ENCODE measurements around the gene ABCA2.
"Not testable (repeated sequence)": the region's sequence is repeated elsewhere in the genome, so short reads cannot be mapped to it uniquely, and the experiment has no call there.

The ABCA2 gene

DNA sequence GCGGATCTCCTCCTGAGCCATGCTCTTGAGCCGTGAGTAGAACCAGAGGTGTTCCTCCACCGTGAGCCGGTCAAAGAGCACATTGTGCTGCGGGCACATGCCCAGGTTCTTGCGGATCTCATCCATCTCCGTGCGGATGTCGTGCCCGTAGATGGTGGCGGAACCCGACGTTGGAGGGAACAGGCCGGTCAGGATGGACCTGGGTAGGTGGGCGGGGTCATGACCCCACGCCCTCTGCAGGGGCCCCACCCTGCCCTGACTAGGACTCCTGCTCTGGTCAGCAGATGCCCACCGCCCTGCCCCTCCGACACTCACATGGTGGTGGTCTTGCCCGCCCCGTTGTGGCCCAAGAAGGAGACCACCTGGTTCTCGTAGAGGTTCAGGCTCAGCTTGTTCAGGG is 12.1 kb downstream of the ABCA2 start:
- no peak for DNase-seq (ENCODE audit: low read depth in 2 of 2)

- DNase-seq (ENCODE audit: low read depth in 2 of 2) = no peak
Measured at GRCh38 chr9:137015540-137015930, 12.5 kb downstream of the ABCA2 start.

GRCh38 chr9:137014776-137015539 is 13.1 kb downstream of the ABCA2 start:
- DNase-seq (ENCODE audit: low read depth in 2 of 2) = no peak

DNA sequence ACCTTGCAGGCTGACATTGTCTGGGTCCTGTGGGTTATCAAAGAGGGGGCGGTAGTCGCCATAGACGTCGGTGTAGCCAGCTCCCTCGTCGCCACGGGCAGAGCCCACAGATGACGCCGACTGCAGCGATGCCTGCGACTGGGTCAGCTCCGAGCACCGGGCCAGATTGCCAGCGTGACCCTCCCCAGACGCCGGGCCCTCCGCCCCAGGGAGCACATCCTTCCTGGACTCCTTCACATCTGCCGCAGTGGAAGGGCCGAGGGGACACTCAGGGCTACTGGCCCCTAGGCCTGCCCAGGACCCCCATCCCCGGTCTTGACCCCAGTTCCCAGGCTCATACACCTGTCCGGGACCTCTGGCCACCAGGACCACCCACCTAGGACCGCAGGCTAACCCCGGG is 13.9 kb downstream of the ABCA2 start:
- DNase-seq (ENCODE audit: low read depth in 2 of 2) = no peak

DNA sequence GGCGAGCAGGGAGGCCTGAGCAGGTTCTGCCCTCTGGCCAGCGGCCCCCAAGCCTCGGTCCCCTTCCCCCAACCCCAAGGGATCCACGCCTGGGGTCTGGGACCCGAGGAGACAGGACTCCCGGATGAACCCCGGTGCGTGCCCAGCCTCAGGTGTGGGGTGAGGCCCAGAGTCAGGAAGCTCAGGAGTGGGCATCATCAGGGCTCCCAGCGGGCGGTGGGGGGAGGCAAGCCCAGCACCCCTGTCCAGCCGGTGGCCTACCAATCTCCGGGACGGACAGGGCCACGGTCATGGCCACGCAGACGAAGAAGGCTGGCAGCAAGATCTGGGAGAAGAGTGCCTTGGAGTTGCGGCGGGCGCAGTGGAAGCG is 14.5 kb downstream of the ABCA2 start:
- DNase-seq (ENCODE audit: low read depth in 2 of 2) = no peak

DNA sequence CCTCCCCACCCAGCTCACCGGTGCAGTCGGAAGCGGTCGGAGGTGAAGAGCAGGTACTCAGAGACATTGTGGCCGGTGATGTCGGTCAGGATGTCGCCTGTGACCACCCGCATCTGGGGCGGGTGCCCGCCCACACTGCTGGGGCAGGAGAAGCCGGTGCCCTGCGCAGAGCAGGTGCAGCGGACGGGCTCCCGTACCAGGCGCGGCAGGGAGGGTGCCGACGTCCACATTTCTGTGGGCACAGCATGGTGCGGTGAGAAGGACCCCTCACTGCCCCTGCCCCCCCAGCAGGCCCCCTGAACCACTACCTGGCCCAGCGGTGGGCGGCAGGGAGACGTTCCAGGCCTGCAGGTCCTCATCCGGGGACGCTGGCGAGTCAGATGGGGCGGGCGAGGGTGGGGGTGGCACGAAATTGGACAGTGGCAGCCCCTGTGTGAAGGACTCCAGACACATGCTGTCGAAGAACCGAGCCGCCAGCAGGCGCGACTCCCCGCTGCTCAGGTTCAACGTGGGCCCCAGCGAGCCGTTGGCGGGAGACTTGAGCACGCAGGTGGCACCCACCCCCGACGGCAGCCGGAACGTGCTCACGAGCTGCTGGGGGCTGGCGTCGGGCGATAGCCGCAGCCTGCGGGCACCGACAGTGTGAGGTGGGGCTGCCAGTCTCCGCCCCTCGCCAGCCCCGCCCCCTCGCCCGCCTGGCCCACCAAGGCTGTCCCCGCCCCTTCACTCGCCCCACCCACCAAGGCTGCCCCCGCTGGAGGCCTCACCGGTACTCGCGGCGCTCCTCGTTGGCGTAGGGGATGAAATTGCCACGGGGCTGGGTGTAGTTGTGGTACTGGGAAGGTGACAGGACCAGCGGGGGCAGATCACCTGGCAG is 15.1 kb downstream of the ABCA2 start:
- DNase-seq (ENCODE audit: low read depth in 2 of 2) = no peak

DNA sequence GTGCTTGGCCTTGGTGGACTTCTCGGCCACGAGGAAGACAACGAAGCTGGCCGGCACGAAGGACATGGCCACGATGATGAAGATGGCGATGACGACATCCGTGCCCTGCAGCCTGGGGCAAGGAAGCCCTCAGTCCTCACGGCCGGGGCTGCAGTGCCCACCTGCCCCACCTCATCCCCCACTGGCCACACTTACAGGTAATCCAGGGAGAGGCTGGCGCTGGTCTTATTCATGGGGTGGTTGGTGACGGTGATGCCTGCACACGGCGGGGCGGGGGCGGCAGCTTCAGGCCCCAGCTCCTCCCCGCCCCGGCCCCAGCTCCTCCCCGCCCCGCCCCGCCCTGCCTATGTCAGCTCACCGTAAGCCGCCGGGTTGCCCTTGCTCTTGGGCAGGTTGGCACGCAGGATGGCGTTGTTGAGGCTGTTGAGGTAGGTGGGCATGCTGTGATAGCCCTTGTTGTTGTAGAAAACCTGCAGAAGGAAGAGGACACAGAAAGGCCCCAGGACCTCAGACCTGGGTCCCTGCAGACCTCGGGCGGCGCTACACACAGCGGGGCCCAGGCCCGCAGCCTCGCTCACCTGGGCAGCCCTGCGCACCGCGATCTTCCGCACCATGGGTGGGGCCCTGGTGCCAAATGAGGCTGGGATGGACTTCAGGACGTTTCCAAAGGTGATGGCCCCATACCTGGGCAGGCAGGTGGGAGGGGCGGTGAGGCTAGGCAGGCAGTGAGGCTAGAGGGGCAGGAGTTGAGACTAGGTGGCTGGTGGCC is 15.9 kb downstream of the ABCA2 start:
- no peak for DNase-seq (ENCODE audit: low read depth in 2 of 2)

DNA sequence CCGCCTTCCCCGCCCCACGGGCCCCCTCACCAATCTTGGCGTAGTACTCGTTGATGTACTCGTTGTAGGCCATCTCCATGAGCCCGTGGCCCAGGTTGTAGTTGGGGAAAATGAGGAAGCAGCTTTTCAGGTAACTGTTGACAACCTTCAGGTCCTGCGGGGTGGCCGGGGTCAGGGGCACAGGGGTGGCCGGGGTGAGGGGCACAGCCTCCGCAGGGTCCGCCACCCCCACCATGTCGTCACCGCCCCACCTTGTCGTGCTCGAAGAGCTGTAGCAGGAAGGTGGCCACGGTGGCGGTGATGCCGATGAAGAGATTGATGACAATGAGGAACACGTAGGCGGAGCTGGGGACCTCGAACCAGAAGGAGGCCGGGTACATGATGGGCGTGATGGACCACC is 16.9 kb downstream of the ABCA2 start:
- no peak for DNase-seq (ENCODE audit: low read depth in 2 of 2)

DNA sequence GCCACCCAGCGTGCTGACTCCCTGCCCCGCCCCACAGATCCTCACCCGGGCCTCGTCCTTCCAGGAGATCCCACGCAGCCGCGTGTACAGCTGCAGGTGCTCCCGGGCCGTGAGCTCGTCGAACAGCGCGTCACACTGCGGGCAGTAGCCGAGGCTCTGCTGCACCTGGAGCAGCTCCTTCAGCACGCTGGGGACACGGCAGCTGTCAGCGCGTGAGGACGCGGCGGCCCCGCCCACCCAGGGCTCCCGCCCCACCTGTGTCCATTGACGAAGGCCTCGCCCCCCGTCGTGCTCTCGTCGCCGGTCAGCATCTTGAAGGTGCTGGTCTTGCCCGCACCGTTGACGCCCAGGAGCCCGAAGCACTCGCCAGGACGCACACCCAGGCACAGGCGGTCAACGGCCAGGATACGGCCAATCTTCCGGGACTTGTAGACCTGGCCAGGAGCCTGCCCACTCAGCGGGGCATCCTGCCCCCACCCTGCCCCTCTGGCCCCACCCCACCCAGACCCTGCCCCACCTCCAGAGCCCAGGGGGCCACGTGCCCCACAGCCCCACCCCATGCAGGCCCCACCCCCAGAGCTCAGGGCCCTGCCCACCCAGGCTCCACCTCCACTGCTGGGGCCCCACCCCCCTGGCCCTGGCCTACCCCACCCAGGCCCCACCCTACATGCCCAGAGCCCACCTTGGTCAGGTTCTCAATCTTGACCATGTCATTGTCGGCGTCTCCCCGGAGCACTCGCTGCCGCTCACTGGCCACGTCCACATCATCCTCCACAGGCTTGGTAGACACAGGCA is 17.9 kb downstream of the ABCA2 start:
- no peak for DNase-seq (ENCODE audit: low read depth in 2 of 2)

DNA sequence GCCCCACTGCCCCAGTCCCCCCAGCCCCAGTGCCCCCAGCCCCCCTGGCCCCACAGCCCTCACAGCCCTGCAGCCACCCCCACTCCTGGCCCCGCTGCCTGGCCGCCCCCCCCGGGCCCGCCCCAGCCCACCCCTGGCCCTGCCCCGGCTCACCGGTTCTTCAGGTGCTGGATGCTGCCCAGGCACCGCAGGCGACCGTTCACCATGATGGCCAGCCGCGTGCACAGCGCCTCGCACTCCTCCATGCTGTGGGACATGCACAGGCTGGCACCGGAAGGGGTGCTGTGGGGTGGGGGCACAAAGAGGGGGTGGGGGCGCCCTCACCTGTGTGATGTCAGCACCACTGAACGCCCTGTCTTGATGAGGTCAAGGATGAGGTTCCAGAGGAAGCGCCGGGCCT is 18.8 kb downstream of the ABCA2 start:
- no peak for DNase-seq (ENCODE audit: low read depth in 2 of 2)

- no peak for DNase-seq (ENCODE audit: low read depth in 2 of 2)
Measured at GRCh38 chr9:137008312-137008711, 19.7 kb downstream of the ABCA2 start.

- no peak for DNase-seq (ENCODE audit: low read depth in 2 of 2)
Measured at GRCh38 chr9:137007816-137008270, 20.2 kb downstream of the ABCA2 start.

- no peak for DNase-seq (ENCODE audit: low read depth in 2 of 2)
Measured at GRCh38 chr9:137007108-137007815, 20.8 kb downstream of the ABCA2 start.

DNA sequence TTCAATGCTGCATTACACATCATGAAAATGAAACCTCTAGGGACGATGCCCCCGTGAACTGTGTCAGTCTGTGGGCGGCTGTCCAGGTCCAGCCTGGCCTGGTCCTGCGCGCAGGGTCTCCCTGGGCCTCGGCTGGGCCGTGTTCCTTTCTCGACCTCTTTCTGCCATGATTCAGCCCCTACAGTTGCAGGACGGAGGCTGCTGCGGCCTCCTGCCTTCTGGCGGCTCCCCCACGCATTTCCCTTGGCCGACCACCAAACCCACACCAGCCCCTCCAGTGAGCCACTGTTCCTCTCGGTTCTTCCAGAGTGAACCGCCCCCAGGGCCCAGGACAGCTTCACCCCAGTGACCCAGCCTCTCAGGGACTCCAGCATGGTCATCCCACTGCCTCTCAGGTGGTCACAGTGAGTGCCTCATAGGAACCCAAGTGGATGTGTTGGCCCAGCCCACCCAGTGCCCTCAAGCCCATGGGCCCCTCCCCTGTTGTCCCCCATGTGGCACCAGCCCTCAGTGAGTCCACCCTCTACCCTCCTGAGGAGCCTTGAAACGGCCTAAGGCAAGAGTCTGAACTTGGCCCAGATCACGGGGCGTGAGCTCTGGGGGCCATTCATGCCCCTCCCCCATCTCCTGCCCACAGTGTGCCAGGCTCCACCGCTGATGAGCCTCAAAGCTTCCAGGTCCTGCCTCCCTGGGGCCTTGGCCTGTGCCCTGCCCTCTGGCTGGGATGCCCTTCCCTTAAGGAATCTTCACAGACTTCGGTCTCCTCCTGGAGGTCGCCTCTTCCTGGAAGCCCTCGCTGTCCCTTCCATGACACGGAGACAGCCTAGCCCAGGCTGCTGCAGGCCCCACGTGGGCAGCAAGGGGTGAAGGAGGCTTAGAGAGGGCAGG is 21.7 kb downstream of the ABCA2 start:
- DNase-seq (ENCODE audit: low read depth in 2 of 2) = no peak

- DNase-seq (ENCODE audit: low read depth in 2 of 2) = not testable (repeated sequence)
Measured at GRCh38 chr9:137004285-137004684, 23.8 kb downstream of the ABCA2 start.

DNA sequence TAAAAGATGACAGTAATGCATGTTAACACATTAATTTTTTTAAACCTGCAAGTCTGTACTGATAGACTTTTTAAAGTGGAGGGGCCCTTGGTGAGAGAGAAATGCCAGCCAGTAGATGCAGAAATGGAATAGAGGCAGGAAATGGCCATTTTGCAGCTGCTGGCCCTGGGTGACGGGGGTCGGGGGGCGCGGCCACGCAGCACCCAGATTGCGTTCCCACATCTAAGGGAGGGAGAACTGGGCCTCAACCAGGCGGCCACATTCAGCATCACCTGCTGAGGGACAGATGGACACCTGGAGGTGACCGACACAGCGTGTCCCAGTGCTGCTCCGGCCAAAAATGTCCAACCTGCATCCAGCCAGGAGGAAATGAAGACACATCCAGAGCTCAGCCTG is 25.4 kb downstream of the ABCA2 start:
- DNase-seq (ENCODE audit: low read depth in 2 of 2) = no peak

DNA sequence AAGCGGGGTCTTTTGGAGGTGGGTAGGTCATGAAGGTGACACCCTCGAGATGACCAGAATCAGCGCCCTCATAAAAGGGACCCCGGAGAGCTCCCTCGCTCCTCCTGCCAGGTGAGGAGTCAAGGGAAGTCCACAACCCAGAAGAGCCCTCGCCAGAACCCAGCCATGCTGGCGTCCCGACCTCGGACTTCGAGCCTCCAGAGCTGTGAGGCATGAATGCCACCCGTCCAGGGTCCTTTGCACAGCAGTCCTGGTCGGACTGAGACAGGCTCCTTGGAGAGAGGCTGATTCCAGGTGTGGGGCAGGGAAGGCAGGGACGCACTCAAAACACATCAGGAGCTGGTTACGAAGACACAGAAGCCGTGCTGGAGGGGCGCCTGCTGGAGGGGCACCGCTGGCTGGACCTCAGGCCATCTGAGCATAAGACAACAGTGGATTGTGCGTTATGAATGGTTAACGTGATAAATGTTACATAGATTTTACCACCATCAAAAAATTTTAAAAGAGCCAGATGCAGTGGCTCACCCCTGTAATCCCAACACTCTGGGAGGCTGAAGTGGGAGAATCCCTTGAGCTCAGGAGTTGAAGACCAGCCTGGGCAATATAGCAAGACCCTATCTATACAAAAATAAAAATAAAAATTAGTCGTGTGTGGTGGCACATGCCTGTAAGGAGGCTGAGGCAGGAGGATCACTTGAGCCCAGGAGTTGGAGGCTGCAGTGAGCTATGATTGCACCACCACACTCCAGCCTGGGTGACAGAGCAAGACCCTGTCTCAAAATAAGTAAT is 26.0 kb downstream of the ABCA2 start:
- DNase-seq (ENCODE audit: low read depth in 2 of 2) = no peak

DNA sequence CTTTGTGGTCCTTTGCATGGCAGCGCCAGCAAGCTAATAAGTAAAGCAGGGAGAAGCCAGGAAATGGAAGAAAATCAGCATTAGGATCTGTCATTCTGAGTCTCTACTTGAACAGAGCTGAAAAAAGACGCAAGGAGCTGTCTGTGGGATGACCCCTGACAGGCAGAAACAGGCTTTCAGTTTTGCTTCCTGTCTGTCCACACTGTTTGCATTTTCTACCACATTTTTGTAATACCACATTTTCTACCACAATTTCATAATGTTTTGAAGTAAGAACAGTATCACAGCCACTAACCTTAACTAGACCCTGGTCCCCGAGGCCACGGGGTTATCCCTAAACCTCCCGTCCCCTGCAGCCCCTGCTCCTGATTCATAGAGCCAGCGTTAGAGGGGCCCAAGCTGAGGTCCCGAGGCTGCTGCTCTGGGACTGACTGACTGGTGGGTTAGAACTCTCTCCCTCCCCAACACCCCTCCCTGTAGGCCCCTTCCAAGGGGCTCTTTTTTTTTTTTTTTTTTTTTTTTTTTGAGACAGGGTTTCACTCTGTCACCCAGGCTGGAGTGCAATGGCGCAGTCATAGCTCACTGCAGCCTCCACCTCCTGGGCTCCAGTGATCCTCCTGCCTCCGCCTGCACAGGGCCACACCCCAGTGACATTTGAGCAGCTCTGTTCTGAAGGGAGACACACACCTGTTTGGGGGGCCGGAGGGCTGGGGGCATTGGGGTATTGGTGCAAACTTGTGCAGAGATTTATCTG is 27.7 kb downstream of the ABCA2 start:
- no peak for DNase-seq (ENCODE audit: low read depth in 2 of 2)
